Stimulated activated CD8-positive, alpha-beta memory T cell treated with anti-CD3 and anti-CD28 coated beads, Interleukin-15, amount 100 ng/mL, for 48 hours (primary cell): ENCODE measurements around the gene LMNTD1.
"Not testable (repeated sequence)": the region's sequence is repeated elsewhere in the genome, so short reads cannot be mapped to it uniquely, and the experiment has no call there.

Experiments used
- DNase-seq, 2 donors: peaks; one replicate each; pipeline ENCODE4 v3.0.0-alpha.2; 2020; ENCODE audit warnings: low read depth in 2 of 2

LMNTD1 gene

DNA sequence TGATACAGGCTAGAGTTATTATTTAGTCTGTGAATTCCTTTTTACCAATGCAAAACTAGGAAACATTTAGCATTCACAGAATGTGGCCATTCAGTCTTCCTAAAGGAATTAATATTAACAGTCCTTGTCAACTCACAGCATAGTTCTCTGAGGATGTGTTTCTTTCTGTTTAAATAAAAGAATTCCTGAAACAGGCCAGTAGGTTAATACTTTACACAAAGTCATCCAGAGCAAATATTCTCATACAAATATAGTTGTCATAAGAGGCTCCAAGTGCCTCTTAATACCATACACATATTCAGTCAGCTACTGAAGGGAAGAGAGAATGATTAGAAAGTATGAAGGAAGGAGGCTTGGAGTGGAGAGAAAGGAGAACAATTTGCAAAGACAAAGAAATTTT, 120.1 kb downstream of the LMNTD1 start:
- DNase-seq: no peak

DNA sequence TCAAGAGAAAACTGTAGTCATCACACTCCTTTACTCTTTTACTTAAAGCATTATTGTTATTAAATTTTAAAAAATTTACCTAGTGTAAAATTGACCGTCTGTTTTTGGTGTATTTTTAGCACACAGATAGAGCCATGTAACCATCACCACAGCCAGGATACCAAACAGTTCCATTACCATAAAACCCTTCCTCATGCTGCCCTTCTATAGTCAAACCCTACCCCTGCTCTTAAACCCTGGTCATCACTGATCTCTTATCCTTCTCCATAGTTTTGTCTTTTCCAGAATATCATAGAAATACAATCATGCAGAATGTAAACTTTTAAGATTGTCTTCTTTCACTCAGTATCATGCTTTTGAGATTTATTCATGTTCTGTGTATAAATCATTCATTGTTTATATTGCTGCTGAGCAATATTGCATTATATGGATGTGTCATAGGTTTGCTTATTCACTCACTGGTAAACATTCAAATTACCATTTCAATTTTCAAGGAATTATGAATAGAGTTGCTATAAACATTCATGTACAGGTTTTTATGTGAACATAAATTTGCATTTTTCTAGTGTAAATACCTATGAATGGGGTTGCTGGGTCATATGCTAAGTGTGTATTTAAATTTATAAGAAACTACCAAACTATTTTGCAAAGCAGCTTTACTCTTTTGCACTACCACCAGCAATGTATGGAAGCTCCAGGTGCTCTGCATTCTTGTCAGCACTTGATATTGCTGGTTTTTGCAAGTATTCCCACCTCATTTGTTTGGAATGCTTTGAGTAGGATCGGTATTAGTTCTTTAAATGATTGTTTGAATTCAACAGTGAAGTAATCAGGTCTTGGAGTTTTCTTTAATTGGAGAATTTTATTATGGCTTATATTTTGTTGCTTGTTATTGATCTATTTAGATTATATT, 125.5 kb downstream of the LMNTD1 start:
- DNase-seq: no peak

DNA sequence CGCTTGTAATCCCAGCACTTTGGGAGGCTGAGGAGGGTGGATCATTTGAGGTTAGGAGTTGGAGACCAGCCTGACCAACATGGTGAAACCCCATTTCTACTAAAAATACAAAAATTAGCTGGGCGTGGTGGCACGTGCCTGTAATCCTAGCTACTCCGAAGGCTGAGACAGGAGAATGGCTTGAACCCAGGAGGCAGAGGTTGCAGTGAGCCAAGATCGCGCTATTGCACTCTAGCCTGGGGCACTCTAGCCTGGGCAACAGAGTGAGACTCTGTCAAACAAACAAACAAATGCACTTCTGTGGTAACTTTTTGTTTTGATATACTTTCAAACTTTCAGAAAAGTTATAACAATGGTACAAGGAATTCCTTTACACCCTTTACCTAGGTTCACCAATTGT, 126.3 kb downstream of the LMNTD1 start:
- not testable (repeated sequence) for DNase-seq
